H1 (cell line): Measurements from ENCODE around the gene VPS26B. TPM values are rescaled to one million over a fixed set of nuclear protein-coding genes. Genes with fewer than 3 reads are reported as not detected.

Experiments used
- CTCF ChIA-PET: fragments of 300-600 bp; sonication (Branson Sonifier 250); formaldehyde crosslinking; loops from one replicate; lab custom pipeline; 2021; ENCODE audit not compliant: partially characterized antibody; lab: Charles Lee
- POLR2A ChIA-PET: fragments of 300-600 bp; sonication (Branson Sonifier 250); formaldehyde crosslinking; loops from one replicate; lab custom pipeline; 2021; ENCODE audit warnings: inconsistent platforms; ENCODE audit not compliant: partially characterized antibody; lab: Charles Lee
- DNase-seq, 2 experiments: peaks; one replicate each; pipeline versions ENCODE4 v3.0.0 to v3.0.0-alpha.2; 2010 to 2022; ENCODE audit warnings: low spot score in 2 of 2, low read depth in 1 of 2, mixed read lengths in 1 of 2
- FAIRE-seq: peaks from 2 replicates; lab custom pipeline; 2011; peaks lifted over from hg19 to GRCh38; lab: Jason Lieb, UNC
- H2AFZ ChIP-seq: 2 replicates; pipeline ENCODE4 v1.8.1; 2012; ENCODE audit warnings: low read length, inconsistent platforms
- H2AK5ac ChIP-seq: 2 replicates; pipeline ENCODE4 v1.6.1; 2013; ENCODE audit warnings: low read depth, low read length
- H2BK120ac ChIP-seq: replicated peaks from 2 replicates; pipeline ENCODE3; 2013; ENCODE audit warnings: low read depth, low read length, inconsistent platforms
- H2BK12ac ChIP-seq: 2 replicates; pipeline ENCODE4 v1.6.1; 2013; ENCODE audit warnings: low read depth, low read length
- H2BK15ac ChIP-seq: 2 replicates; pipeline ENCODE4 v1.6.1; 2013; ENCODE audit warnings: low read length
- H2BK20ac ChIP-seq: 2 replicates; pipeline ENCODE4 v1.6.1; 2013; ENCODE audit warnings: low read length
- H2BK5ac ChIP-seq: 2 replicates; pipeline ENCODE4 v1.6.1; 2013; ENCODE audit warnings: low read depth, low read length
- H3K14ac ChIP-seq: 2 replicates; pipeline ENCODE4 v1.6.1; 2013; ENCODE audit warnings: inconsistent platforms; ENCODE audit not compliant: insufficient read length
- H3K18ac ChIP-seq: 2 replicates; pipeline ENCODE4 v1.6.1; 2013; ENCODE audit warnings: low read length; ENCODE audit errors: extremely low read depth
- H3K23ac ChIP-seq: 2 replicates; pipeline ENCODE4 v1.6.1; 2013; ENCODE audit warnings: inconsistent platforms; ENCODE audit not compliant: insufficient read length
- H3K23me2 ChIP-seq: 2 replicates; pipeline ENCODE4 v1.6.1; 2013; ENCODE audit warnings: low read depth, low read length
- H3K27ac ChIP-seq: 2 replicates; pipeline ENCODE4 v1.6.1; 2011; ENCODE audit warnings: low read depth, low read length, inconsistent platforms
- H3K27me3 ChIP-seq, 4 experiments: replicated peaks in 1 of 4; 1 replicate in 1 of 4; 2 replicates in 3 of 4; pipeline versions ENCODE4 v1.6.1 to v1.8.1; 2011 to 2013; ENCODE audit warnings: low read length in 3 of 4, mild to moderate bottlenecking in 3 of 4, inconsistent platforms in 2 of 4, mixed read lengths in 2 of 4, moderate library complexity in 1 of 4; ENCODE audit not compliant: control insufficient read depth in 3 of 4, insufficient read depth in 3 of 4; ENCODE audit errors: extremely low read depth in 1 of 4
- H3K36me3 ChIP-seq, 4 experiments: 2 replicates each; pipeline versions ENCODE4 v1.6.1 to v1.8.1; 2011 to 2013; ENCODE audit warnings: mild to moderate bottlenecking in 4 of 4, low read length in 3 of 4, moderate library complexity in 2 of 4, control low read depth in 1 of 4, inconsistent platforms in 1 of 4; ENCODE audit not compliant: insufficient read depth in 4 of 4, control insufficient read depth in 2 of 4
- H3K4ac ChIP-seq: replicated peaks from 2 replicates; pipeline ENCODE3; 2013; ENCODE audit warnings: low read length, low read depth, mixed read lengths, inconsistent platforms; ENCODE audit not compliant: insufficient read length
- H3K4me1 ChIP-seq, 4 experiments: replicated peaks in 1 of 4; 1 replicate in 1 of 4; 2 replicates in 3 of 4; pipeline versions ENCODE4 v1.6.1 to v1.8.1; 2011 to 2013; ENCODE audit warnings: low read length in 3 of 4, inconsistent platforms in 2 of 4, mixed read lengths in 1 of 4; ENCODE audit not compliant: insufficient read depth in 4 of 4, control insufficient read depth in 3 of 4
- H3K4me2 ChIP-seq, 2 experiments: 2 replicates each; pipeline versions ENCODE4 v1.6.1 to v1.8.1; 2011 to 2013; ENCODE audit warnings: low read depth in 2 of 2, low read length in 2 of 2, control low read depth in 1 of 2, inconsistent platforms in 1 of 2, mild to moderate bottlenecking in 1 of 2; ENCODE audit not compliant: insufficient read depth in 1 of 2
- H3K4me3 ChIP-seq, 4 experiments: fragments of 200-600, 300-600 bp in 1 of 4; sonication (generic), shearing (Covaris generic), sonication (Bioruptor Twin) in 1 of 4; 2 replicates each; pipeline versions ENCODE4 v1.5.1 to v1.8.1; 2011 to 2016; ENCODE audit warnings: low read length in 4 of 4, low read depth in 3 of 4, control low read depth in 2 of 4, inconsistent platforms in 2 of 4, mild to moderate bottlenecking in 2 of 4, mixed read lengths in 1 of 4, moderate library complexity in 1 of 4; ENCODE audit not compliant: insufficient read depth in 2 of 4; ENCODE audit errors: extremely low read depth in 1 of 4
- H3K56ac ChIP-seq: replicated peaks from 2 replicates; pipeline ENCODE3; 2013; ENCODE audit warnings: low read depth, mild to moderate bottlenecking, mixed read lengths, low read length, inconsistent platforms; ENCODE audit not compliant: insufficient read length
- H3K79me1 ChIP-seq: 2 replicates; pipeline ENCODE4 v1.6.1; 2013; ENCODE audit warnings: low read depth, low read length, control low read depth
- H3K79me2 ChIP-seq, 2 experiments: 2 replicates each; pipeline versions ENCODE4 v1.6.1 to v1.8.1; 2012 to 2013; ENCODE audit warnings: low read length in 2 of 2, mild to moderate bottlenecking in 2 of 2, inconsistent platforms in 1 of 2; ENCODE audit not compliant: insufficient read depth in 2 of 2, control insufficient read depth in 1 of 2
- H3K9ac ChIP-seq, 4 experiments: replicated peaks in 1 of 4; 1 replicate in 1 of 4; 2 replicates in 3 of 4; pipeline versions ENCODE4 v1.6.1 to v1.8.1; 2011 to 2013; ENCODE audit warnings: low read depth in 3 of 4, low read length in 3 of 4, control low read depth in 2 of 4, mild to moderate bottlenecking in 2 of 4, moderate library complexity in 2 of 4, inconsistent platforms in 1 of 4; ENCODE audit errors: extremely low read depth in 1 of 4
- H3K9me3 ChIP-seq, 2 experiments: 2 replicates each; pipeline versions ENCODE4 v1.6.1 to v1.8.1; 2012 to 2013; ENCODE audit warnings: mild to moderate bottlenecking in 2 of 2, moderate library complexity in 2 of 2, control low read depth in 1 of 2, inconsistent platforms in 1 of 2, low read depth in 1 of 2, low read length in 1 of 2, mixed read lengths in 1 of 2; ENCODE audit not compliant: insufficient read depth in 2 of 2
- H4K20me1 ChIP-seq, 2 experiments: replicated peaks in 1 of 2; 2 replicates each; pipeline versions ENCODE3 to v1.8.1; 2011 to 2013; ENCODE audit warnings: inconsistent platforms in 2 of 2, low read length in 2 of 2, mild to moderate bottlenecking in 1 of 2; ENCODE audit not compliant: insufficient read depth in 2 of 2, control insufficient read depth in 1 of 2
- H4K5ac ChIP-seq: 2 replicates; pipeline ENCODE4 v1.6.1; 2013; ENCODE audit warnings: low read length, low read depth, mixed read lengths, inconsistent platforms; ENCODE audit not compliant: insufficient read length
- H4K8ac ChIP-seq: 2 replicates; pipeline ENCODE4 v1.8.0; 2013; ENCODE audit warnings: mild to moderate bottlenecking, moderate library complexity, low read length, inconsistent platforms; ENCODE audit not compliant: insufficient read depth; ENCODE audit errors: extremely low read depth
- H4K91ac ChIP-seq: replicated peaks from 2 replicates; pipeline ENCODE3; 2013; ENCODE audit warnings: low read length, mixed read lengths, inconsistent platforms; ENCODE audit not compliant: insufficient read length
- BRCA1 ChIP-seq: IDR thresholded peaks from 2 replicates; pipeline ENCODE4 v1.6.1; 2012; ENCODE audit warnings: low read depth, low read length, improper control_type of control experiment
- CBX5 ChIP-seq: fragments of 300-800, 300-1000 bp; sonication (generic); IDR thresholded peaks from 2 replicates; pipeline ENCODE4 v1.7.1; 2016; ENCODE audit warnings: antibody characterized with exemption, low read length, low read depth
- CREB1 ChIP-seq: IDR thresholded peaks from 2 replicates; pipeline ENCODE4 v1.6.1; 2012; ENCODE audit warnings: inconsistent platforms
- CTCF ChIP-seq, 3 experiments: IDR thresholded peaks; 1 replicate in 2 of 3; 2 replicates in 1 of 3; pipeline versions ENCODE4 v1.5.1 to v1.6.1; 2011; ENCODE audit warnings: low read length in 3 of 3, mild to moderate bottlenecking in 3 of 3, inconsistent platforms in 2 of 3, low read depth in 1 of 3, moderate library complexity in 1 of 3; ENCODE audit not compliant: insufficient read depth in 1 of 3; ENCODE audit errors: control extremely low read depth in 1 of 3
- EP300 ChIP-seq, 2 experiments: IDR thresholded peaks; 1 replicate in 1 of 2; 2 replicates in 1 of 2; pipeline ENCODE4 v1.6.1; 2011 to 2012; ENCODE audit warnings: low read depth in 2 of 2, low read length in 2 of 2, mild to moderate bottlenecking in 2 of 2, borderline replicate concordance in 1 of 2, inconsistent platforms in 1 of 2, moderate library complexity in 1 of 2
- EZH2 ChIP-seq: fragments of 200-600 bp; sonication (generic); IDR thresholded peaks from 2 replicates; pipeline ENCODE4 v1.7.1; 2012; ENCODE audit warnings: low read depth, mild to moderate bottlenecking, moderate library complexity, low read length, inconsistent platforms; ENCODE audit not compliant: severe bottlenecking
- GABPA ChIP-seq: IDR thresholded peaks from 2 replicates; pipeline ENCODE4 v1.6.1; 2011; ENCODE audit warnings: mild to moderate bottlenecking, low read length, moderate library complexity, borderline replicate concordance; ENCODE audit not compliant: insufficient read depth
- GTF2F1 ChIP-seq: IDR thresholded peaks from 2 replicates; pipeline ENCODE4 v1.6.1; 2012; ENCODE audit warnings: low read depth, low read length, improper control_type of control experiment, borderline replicate concordance
- NANOG ChIP-seq: IDR thresholded peaks from 2 replicates; pipeline ENCODE4 v1.6.1; 2011; ENCODE audit warnings: low read length, low read depth, mild to moderate bottlenecking, inconsistent platforms; ENCODE audit not compliant: insufficient read depth, poor library complexity, severe bottlenecking
- POU5F1 ChIP-seq: IDR thresholded peaks from 2 replicates; pipeline ENCODE4 v1.6.1; 2011; ENCODE audit warnings: low read depth, mild to moderate bottlenecking, low read length, moderate library complexity
- SAP30 ChIP-seq: fragments of 300-600 bp; sonication (generic); IDR thresholded peaks from 2 replicates; pipeline ENCODE4 v1.7.1; 2012; ENCODE audit warnings: low read length, moderate library complexity, mild to moderate bottlenecking, inconsistent platforms; ENCODE audit not compliant: insufficient read depth, insufficient replicate concordance
- WGBS, 2 experiments: shearing (Covaris generic) in 1 of 2; methylation state at CpG; one replicate each; pipeline versions ENCODE4 v1.1.6 to v1.1.7; 2013 to 2015; ENCODE audit warnings: low lambda C conversion rate in 2 of 2, mixed read lengths in 2 of 2, inconsistent platforms in 1 of 2, low coverage in 1 of 2, missing lambda C conversion rate in 1 of 2; ENCODE audit not compliant: insufficient replicate concordance in 2 of 2, insufficient coverage in 1 of 2, insufficient read length in 1 of 2; ENCODE audit errors: extremely low coverage in 1 of 2, missing lambda C conversion rate in 1 of 2; 5-methylcytosine and 5-hydroxymethylcytosine counted together
- polyA plus RNA-seq, 7 experiments: library from polyadenylated mRNA; depleted of rRNA in 3 of 7; stranded (reverse) in 5 of 7; unstranded in 2 of 7; fragments of >200 nt in 5 of 7; fragments of 200-250 nt in 2 of 7; gene quantifications; 1 replicate in 5 of 7; 2 replicates in 1 of 7; 4 replicates in 1 of 7; pipeline versions ENCODE4 v1.2.1 to v1.2.3, GENCODE V29; 2011 to 2013; ENCODE audit warnings: missing spikeins in 2 of 7, mixed read lengths in 2 of 7
- total RNA-seq: library from RNA; stranded (reverse); fragmentation: NEBNext Ultra II Directional; extraction: Animal tissue kit (Norgen Biotek cat#: 25700); gene quantifications from 2 replicates; pipeline ENCODE4 v1.2.1, GENCODE V29; 2021

The VPS26B gene
- total and polyA plus RNA-seq, 2 of the 8 experiments (the other 6 are each of a cell fraction or from before 2014, with no cell fraction given): 18.3 to 27.0 TPM

DNA sequence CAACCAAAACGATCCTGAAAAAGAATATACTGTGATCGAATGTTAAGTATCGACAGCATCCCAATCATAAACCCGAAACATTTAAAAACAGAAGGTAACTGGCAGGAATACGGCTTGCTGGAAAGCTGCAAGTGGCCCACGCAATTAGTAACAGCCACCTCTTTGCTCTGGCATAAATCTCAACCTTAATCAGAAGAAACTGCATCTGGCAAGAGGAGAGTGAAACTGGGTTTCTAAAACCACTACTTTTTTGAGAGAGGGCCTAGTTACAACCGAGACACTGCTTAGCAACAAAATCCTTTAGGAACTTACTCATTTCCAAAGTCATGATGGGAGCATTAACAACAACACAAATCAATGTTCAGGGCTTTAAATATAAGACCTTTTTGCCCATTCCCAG lies 8.6 kb upstream of the VPS26B start:
- H3K14ac ChIP-seq: no peak overlapping the region
- H3K23me2 ChIP-seq: no peaks in the 10 kb centered on the region; the same call in 1 of the 2 replicates
- no peak overlapping the region for H4K5ac ChIP-seq
- no peak overlapping the region for H2BK15ac ChIP-seq
- peaks cover 7 to 36% (median 16%) of the 10 kb centered on the region in 4 experiments for H3K36me3 ChIP-seq
- no peak overlapping the region for H3K23ac ChIP-seq
- no peak overlapping the region for H2AFZ ChIP-seq
- no peak overlapping the region for H3K4ac ChIP-seq
- no peak overlapping the region for H2BK12ac ChIP-seq
- H3K56ac ChIP-seq: no peak overlapping the region
- no peak overlapping the region for H3K18ac ChIP-seq
- no peak overlapping the region for H2BK20ac ChIP-seq
- H3K27me3 ChIP-seq: no peaks in the 10 kb centered on the region
- no peak for DNase-seq
- H4K8ac ChIP-seq: no peak overlapping the region
- no peak for FAIRE-seq
- ChIA-PET CTCF (no interaction called here), POLR2A (interaction anchor here (1.0 kb wide), 1 partner anchor 22 kb away, joined by 3 read pairs; no protein-coding TSS in a partner anchor)
- H2BK120ac ChIP-seq: no peak overlapping the region
- H3K4me2 ChIP-seq: no peak overlapping the region
- no peak overlapping the region for H2BK5ac ChIP-seq
- no peak overlapping the region for H2AK5ac ChIP-seq
- H3K4me1 ChIP-seq: no peaks in the 10 kb centered on the region
- 92% methylated on average over 7 of the region's 7 CpGs; no CpG with 5 or more reads in 1 of the 2 experiments for WGBS, 2 experiments
- H3K9me3 ChIP-seq: no peaks in the 10 kb centered on the region
- H3K79me1 ChIP-seq: peaks cover 5% of the 10 kb centered on the region; the same call in 1 of the 2 replicates
- peaks cover 0 to 2% of the 10 kb centered on the region in 2 experiments for H4K20me1 ChIP-seq
- H3K4me3 ChIP-seq: no peak overlapping the region
- H3K27ac ChIP-seq: no peak overlapping the region
- H4K91ac ChIP-seq: no peak overlapping the region
- H3K9ac ChIP-seq: no peak overlapping the region
- peaks cover 0 to 43% of the 10 kb centered on the region in 2 experiments; a peak in 2 of 4 replicates for H3K79me2 ChIP-seq
- TF ChIP-seq CTCF (IDR thresholded peaks at IDR 0.05; ENCODE audit: control extremely low read depth in 1 of 3, insufficient read depth in 1 of 3, low read depth in 1 of 3, low read length in 3 of 3) (no peak), GTF2F1 (no peak), EP300 (IDR thresholded peaks at IDR 0.05; ENCODE audit: borderline replicate concordance in 1 of 2, low read depth in 2 of 2, low read length in 2 of 2) (no peak), CBX5 (no peak), NANOG (no peak), GABPA (no peak), POU5F1 (no peak), SAP30 (no peak), EZH2 (no peak), BRCA1 (no peak), CREB1 (no peak)
